ENCODE data around the gene ZBTB40. TPM values are rescaled to one million over a fixed set of nuclear protein-coding genes. Genes with fewer than 3 reads are reported as not detected.

Gene ZBTB40
- total and polyA plus RNA-seq, 2 of the 13 experiments (the other 11 are each of a cell fraction or from before 2014, with no cell fraction given): 8.8 to 16.5 TPM

DNA sequence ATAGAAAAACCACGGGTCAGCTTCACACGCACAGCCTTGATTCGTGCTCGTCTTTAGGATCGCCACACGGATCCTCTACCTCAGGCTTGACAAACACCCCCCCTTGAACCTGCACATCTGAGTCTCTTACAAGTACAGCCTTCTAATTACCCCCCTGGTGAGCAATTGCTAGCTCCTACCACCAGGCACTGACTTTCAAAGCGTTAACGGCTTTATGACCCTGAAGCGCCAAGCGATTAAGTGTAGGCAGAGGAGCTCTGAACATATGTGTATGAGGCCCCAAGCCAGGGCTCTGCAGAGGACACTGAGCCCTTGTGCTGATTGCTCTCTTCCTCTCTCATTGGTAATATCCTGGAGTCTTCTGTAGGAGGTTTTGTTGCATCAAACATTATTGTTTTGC lies 55.9 kb downstream of the ZBTB40 start:
- no TSS peak for BruUV-seq (replicated peaks)
- Histone ChIP-seq H2AFZ (ENCODE audit: low read length) (no peak overlapping the region), H3K4me3 (replicated peaks in 1 of 3; ENCODE audit: insufficient read depth in 1 of 3, low read depth in 2 of 3, low read length in 3 of 3) (no peak overlapping the region), H3K4me1 (ENCODE audit: insufficient read depth, low read length) (peaks cover 16% of the 10 kb centered on the region), H3K36me3 (replicated peaks in 1 of 2; ENCODE audit: control insufficient read depth in 1 of 2, insufficient read depth in 2 of 2, low read length in 2 of 2) (peaks cover 21 to 66% of the 10 kb centered on the region in 2 experiments), H3K9ac (ENCODE audit: insufficient read depth, low read depth, low read length) (no peak overlapping the region), H4K20me1 (ENCODE audit: insufficient read depth, low read length) (no peaks in the 10 kb centered on the region), H3K9me3 (ENCODE audit: low read length) (no peaks in the 10 kb centered on the region), H3K79me2 (ENCODE audit: insufficient read depth, low read length) (no peaks in the 10 kb centered on the region), H3K27ac (ENCODE audit: extremely low read length, insufficient read depth, low read length) (no peak overlapping the region), H3K27me3 (ENCODE audit: control insufficient read depth in 1 of 2, insufficient read depth in 2 of 2, low read length in 2 of 2) (no peaks in the 10 kb centered on the region), H3K4me2 (ENCODE audit: low read depth, low read length) (no peak overlapping the region)
- POLR2A ChIA-PET: interaction anchor here (1.0 kb wide), 1 partner anchor 59 kb away, joined by 3 read pairs; no protein-coding TSS in a partner anchor
- CTCF ChIA-PET (ENCODE audit: low intra/inter-chr PET ratio, low total read pairs): no interaction called here
- no peak for FAIRE-seq
- intact Hi-C loops (cut with micrococcal nuclease; ENCODE audit: unreplicated experiment): no loop called here
- 98% methylated on average over 10 of the region's 10 CpGs for WGBS (ENCODE audit: low lambda C conversion rate)
- ATAC-seq: no peak
- no peak for TF ChIP-seq RNF2 (conservative IDR thresholded peaks at IDR 0.05; ENCODE audit: low read depth)
- no peak for TF ChIP-seq ZNF496 (CRISPR knock-in tag; IDR thresholded peaks at IDR 0.05; ENCODE audit: insufficient replicate concordance)
- TF ChIP-seq, protein P1, sequence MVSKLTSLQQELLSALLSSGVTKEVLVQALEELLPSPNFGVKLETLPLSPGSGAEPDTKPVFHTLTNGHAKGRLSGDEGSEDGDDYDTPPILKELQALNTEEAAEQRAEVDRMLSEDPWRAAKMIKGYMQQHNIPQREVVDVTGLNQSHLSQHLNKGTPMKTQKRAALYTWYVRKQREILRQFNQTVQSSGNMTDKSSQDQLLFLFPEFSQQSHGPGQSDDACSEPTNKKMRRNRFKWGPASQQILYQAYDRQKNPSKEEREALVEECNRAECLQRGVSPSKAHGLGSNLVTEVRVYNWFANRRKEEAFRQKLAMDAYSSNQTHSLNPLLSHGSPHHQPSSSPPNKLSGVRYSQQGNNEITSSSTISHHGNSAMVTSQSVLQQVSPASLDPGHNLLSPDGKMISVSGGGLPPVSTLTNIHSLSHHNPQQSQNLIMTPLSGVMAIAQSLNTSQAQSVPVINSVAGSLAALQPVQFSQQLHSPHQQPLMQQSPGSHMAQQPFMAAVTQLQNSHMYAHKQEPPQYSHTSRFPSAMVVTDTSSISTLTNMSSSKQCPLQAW (CRISPR knock-in tag; IDR thresholded peaks at IDR 0.05): no peak
- TF ChIP-seq, protein P2, sequence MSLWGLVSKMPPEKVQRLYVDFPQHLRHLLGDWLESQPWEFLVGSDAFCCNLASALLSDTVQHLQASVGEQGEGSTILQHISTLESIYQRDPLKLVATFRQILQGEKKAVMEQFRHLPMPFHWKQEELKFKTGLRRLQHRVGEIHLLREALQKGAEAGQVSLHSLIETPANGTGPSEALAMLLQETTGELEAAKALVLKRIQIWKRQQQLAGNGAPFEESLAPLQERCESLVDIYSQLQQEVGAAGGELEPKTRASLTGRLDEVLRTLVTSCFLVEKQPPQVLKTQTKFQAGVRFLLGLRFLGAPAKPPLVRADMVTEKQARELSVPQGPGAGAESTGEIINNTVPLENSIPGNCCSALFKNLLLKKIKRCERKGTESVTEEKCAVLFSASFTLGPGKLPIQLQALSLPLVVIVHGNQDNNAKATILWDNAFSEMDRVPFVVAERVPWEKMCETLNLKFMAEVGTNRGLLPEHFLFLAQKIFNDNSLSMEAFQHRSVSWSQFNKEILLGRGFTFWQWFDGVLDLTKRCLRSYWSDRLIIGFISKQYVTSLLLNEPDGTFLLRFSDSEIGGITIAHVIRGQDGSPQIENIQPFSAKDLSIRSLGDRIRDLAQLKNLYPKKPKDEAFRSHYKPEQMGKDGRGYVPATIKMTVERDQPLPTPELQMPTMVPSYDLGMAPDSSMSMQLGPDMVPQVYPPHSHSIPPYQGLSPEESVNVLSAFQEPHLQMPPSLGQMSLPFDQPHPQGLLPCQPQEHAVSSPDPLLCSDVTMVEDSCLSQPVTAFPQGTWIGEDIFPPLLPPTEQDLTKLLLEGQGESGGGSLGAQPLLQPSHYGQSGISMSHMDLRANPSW (CRISPR knock-in tag; IDR thresholded peaks at IDR 0.05; ENCODE audit: borderline replicate concordance): no peak
- TF ChIP-seq RXRA (CRISPR knock-in tag; IDR thresholded peaks at IDR 0.05): no peak
- no peak for TF ChIP-seq SMAD1 (CRISPR knock-in tag; IDR thresholded peaks at IDR 0.05; ENCODE audit: borderline replicate concordance, low read depth)
- TF ChIP-seq, protein P3, sequence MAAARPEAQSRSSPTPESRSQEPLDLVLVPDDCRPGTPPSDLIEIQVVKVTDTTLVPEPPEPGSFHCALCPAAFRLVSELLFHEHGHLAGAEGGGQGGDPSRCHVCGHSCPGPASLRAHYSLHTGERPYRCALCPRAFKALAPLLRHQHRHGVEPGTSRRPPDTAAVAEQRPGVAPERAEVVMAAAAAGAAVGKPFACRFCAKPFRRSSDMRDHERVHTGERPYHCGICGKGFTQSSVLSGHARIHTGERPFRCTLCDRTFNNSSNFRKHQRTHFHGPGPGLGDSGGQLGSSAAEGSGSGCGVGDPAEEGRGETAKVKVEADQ (CRISPR knock-in tag; IDR thresholded peaks at IDR 0.05; ENCODE audit: borderline replicate concordance): no peak
- no peak for TF ChIP-seq ZMYM3 (CRISPR knock-in tag; IDR thresholded peaks at IDR 0.05)
- no peak for TF ChIP-seq YEATS2 (CRISPR knock-in tag; IDR thresholded peaks at IDR 0.05; ENCODE audit: borderline replicate concordance)
- TF ChIP-seq, protein P4, sequence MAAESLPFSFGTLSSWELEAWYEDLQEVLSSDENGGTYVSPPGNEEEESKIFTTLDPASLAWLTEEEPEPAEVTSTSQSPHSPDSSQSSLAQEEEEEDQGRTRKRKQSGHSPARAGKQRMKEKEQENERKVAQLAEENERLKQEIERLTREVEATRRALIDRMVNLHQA (CRISPR knock-in tag; IDR thresholded peaks at IDR 0.05): no peak
- TF ChIP-seq, protein P5, sequence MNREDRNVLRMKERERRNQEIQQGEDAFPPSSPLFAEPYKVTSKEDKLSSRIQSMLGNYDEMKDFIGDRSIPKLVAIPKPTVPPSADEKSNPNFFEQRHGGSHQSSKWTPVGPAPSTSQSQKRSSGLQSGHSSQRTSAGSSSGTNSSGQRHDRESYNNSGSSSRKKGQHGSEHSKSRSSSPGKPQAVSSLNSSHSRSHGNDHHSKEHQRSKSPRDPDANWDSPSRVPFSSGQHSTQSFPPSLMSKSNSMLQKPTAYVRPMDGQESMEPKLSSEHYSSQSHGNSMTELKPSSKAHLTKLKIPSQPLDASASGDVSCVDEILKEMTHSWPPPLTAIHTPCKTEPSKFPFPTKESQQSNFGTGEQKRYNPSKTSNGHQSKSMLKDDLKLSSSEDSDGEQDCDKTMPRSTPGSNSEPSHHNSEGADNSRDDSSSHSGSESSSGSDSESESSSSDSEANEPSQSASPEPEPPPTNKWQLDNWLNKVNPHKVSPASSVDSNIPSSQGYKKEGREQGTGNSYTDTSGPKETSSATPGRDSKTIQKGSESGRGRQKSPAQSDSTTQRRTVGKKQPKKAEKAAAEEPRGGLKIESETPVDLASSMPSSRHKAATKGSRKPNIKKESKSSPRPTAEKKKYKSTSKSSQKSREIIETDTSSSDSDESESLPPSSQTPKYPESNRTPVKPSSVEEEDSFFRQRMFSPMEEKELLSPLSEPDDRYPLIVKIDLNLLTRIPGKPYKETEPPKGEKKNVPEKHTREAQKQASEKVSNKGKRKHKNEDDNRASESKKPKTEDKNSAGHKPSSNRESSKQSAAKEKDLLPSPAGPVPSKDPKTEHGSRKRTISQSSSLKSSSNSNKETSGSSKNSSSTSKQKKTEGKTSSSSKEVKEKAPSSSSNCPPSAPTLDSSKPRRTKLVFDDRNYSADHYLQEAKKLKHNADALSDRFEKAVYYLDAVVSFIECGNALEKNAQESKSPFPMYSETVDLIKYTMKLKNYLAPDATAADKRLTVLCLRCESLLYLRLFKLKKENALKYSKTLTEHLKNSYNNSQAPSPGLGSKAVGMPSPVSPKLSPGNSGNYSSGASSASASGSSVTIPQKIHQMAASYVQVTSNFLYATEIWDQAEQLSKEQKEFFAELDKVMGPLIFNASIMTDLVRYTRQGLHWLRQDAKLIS (CRISPR knock-in tag; IDR thresholded peaks at IDR 0.05): no peak
- in situ Hi-C loops (cut with HindIII; ENCODE audit: extremely low pct_ligation_motif_present, low pct_unique_long_range_greater_than_20kb): no loop called here
- DNase-seq (ENCODE audit: low spot score): no peak

All from HepG2 (cell line).